Dedifferentiated amniotic fluid mesenchymal stem cell (primary cell): ENCODE data around the gene DNLZ.

Experiments
- DNase-seq: peaks from one replicate; pipeline ENCODE4 v3.0.0-alpha.2; 2016; ENCODE audit errors: extremely low spot score

The DNLZ gene

GRCh38 chr9:136396219-136396515 lies 32.6 kb upstream of the DNLZ start:
- no peak for DNase-seq

- no peak for DNase-seq
These were observed 32.0 kb upstream of the DNLZ start for GRCh38 chr9:136395345-136396218.

GRCh38 chr9:136395020-136395340 lies 31.4 kb upstream of the DNLZ start:
- no peak for DNase-seq

GRCh38 chr9:136394312-136395019 lies 30.9 kb upstream of the DNLZ start:
- DNase-seq, result no peak

GRCh38 chr9:136393531-136393930 lies 30.0 kb upstream of the DNLZ start:
- no peak for DNase-seq

DNA sequence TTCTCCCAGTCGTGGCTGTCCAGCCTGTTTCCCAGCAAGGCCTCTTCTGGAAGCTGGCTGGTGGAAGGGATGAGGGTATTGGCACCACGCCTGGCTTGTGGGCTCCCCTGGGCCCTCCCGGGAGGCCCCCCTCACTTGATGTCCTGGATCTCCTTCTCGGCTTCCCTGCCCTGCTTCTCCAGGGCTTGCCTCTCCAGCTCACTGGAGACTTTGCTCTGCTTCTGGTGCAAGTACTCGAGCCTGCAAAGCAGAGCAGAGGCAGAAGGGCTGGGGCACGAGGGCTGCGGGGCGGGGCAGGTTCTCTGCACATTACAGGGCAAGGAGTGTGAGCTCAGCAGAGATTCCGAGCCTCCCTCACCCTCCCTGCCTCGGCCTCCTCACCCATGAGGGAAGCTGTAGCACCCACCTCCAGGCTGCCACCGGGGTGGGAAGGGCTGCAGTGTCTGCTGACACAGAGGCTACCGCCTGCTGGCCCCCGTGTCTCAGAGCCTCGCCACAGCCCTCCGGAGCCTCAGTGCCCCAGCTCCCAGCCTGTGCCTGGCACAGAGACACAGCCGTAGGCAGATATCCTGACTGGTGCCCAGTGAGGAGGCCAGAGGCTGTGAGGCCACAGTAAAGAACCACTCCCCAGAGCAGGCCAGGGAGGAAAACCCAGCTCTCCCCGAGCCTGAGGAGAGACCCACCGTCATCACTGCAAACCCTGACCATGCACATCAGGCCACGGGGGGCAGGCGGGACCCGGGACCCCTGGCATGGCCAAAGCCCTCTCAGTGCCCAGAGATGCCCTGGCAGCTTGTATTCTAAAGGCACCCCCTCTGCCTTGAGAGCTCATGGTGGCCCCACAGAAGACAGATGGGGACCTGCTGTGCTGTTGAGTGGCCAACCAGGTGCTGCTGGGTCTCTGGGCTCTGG lies 29.2 kb upstream of the DNLZ start:
- DNase-seq, result no peak

DNA sequence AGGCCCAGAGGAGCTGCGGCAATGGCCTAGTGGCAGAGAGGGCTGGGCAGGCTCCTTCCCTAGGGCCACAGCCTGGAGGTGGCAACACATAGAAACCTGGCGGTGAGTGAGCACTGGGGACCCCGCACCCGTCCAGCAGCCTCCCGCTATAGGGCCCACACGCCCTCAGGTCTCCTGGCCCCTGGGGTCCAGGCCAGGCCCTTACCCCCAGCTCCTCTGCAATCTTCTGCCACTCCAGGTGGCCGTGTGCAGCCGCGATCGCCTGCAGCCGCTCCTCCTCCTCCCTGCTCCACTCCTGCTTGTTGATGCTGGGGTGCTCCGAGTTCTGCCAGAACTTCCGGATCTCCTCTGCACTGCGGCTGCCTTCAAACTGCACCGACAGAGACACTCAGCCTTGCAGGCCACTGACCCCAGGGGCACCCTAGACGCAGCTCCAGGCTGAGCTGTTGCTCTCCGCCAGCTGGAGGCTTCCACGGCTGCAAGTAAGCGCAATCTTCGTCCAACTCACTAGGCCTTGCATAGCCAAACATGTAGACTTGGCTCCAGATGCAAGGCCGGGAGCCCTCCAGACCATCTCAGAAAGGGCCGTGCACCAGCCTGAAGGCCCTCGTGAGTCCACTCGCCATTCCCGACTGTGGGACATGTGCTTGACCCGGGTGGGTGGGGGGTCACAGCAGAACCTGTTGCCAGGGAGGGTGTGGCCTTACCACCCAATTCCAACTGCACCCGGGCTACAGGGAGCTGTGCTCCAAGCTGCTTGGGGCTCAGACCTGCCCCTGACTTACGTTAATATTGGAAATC lies 28.4 kb upstream of the DNLZ start:
- DNase-seq, result no peak

DNA sequence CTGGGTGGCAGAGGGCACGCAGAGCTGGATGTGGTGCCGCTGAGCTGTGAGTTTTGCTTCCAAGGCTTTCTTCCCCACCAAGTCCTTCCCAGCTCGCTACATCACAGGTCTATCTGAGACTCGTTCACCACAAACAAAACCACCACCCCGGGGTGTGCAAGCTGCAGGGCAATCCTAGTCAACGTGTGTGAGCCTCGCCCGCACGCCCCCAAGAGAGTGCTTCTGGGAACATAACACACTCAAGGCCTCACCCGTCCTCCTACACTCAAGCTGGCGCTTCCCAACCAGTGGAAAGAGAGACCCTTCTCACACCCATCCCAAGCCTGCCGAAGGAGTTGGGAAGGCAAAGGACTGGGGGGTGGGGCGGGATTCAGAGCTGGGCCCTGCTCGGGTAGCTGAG lies 25.9 kb upstream of the DNLZ start:
- DNase-seq, result no peak

- DNase-seq, result no peak
These were observed 23.7 kb upstream of the DNLZ start for GRCh38 chr9:136387217-136387616.

DNA sequence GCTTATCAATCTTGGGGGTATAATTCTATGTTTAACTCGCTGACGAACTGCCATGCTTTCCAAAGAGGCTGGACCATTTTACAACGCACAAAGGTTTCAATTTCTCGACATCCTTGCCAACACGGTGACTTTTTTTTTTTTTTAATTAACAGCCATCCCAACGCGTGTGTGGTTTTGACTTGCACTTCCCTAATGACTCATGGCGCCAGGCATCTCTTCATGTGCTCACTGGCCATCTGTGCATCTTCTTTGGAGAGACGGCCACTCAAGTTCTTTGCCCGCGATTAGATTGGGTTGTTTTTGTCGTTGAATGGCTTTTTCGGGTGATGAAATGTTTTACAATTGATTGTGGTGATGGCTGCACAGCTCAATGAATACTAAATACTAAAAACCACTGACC lies 22.5 kb upstream of the DNLZ start:
- no peak for DNase-seq

DNA sequence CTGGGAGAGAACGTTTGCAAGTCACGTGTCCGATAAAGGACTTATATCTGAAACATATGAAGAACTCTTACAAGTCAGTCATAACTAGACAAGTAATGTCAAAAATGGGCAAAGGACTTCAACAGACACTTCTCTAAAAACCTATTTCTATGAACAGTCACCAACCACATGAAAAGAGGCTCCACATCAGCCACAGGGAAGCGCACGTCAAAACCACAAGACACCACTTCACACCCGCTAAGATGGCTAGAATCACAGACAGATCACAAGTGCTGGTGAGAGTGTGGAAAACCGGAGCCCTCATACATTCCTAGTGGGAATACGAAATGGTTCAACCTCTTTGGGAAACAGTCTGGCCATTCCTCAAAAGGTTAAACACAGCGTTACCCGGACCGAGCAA lies 21.5 kb upstream of the DNLZ start:
- DNase-seq, result no peak

- no peak for DNase-seq
These were observed 19.9 kb upstream of the DNLZ start for GRCh38 chr9:136383436-136383835.

- no peak for DNase-seq
These were observed 18.5 kb upstream of the DNLZ start for GRCh38 chr9:136381966-136382513.

DNA sequence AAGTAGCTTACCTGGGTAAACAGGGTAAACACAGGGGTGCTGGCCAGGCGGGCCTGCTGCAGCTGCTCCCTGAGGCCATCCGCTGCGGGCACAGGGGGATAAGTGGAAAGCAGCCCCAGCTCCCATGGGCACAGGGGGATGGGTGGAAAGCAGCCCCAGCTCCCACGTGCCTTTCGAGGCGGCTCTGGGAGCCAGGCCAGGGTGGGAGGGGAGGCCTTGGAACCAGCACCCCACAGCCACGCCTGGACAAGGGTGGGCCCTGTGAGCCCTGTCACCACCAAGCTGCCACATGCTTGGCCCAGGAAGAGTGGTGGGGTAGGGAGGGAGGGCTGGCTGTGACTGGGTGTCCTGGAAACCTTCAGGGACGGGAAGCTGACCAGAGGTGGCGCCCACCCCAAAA lies 17.8 kb upstream of the DNLZ start:
- DNase-seq, result no peak

DNA sequence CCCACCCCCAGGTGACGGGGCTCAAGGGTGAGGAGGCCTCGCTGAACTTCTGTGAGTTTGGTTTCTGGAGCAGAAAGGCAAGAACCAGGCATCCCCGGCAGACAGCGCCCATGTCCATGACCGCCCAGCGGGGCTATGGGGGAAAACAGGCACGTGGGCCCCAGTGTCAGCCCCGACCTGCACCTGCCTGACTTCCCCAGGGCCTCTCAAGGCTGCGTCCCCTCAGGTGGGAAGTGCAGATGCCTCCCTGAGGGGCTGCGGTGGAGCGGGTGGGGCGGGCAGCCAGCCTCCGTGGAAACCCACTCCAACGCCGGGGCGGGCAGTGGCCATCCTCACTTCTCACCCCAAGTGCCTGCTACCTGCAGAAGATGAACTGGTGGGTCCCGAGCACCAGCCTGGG lies 16.8 kb upstream of the DNLZ start:
- no peak for DNase-seq

DNA sequence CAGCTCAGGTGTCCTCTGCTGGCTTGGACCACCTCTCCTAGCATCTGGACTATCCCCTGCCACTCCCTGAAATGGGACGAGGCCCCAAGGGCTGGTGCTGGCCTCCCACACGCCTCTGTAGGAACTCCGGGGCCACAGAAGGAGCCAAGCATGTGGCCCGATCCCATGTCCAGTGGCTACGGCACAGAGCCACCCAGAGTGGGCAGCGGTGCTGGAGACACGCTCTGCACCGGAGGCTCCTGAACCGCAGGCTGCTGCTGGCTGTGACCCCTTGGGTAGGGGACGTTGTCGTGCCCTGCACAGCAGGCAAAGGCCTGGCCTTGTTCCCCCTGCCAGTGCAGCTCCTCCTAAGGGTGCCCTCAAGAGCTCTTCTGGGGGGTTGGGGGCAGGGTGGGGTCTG lies 16.3 kb upstream of the DNLZ start:
- no peak for DNase-seq

DNA sequence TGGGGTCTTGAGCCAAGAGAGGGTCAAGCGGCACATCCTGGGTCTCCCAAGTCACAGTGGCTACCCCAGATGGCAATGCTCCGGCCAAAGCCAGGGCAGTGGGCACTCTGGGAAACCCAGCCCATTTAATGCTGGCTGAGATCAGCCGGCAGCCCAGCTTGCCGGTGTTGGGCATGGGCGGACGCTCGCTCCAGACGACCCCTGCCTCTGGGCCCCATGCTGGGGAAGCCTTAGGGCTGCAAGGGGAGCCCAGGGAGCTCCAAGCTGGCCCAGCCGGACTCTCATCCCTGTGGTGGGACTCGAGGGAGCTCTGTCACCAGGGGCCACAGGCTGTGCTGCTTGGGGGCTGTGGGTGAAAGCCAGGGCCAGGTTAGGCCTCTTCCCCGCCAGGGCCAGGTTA lies 15.9 kb upstream of the DNLZ start:
- no peak for DNase-seq

- no peak for DNase-seq
These were observed 15.4 kb upstream of the DNLZ start for GRCh38 chr9:136379003-136379287.

DNA sequence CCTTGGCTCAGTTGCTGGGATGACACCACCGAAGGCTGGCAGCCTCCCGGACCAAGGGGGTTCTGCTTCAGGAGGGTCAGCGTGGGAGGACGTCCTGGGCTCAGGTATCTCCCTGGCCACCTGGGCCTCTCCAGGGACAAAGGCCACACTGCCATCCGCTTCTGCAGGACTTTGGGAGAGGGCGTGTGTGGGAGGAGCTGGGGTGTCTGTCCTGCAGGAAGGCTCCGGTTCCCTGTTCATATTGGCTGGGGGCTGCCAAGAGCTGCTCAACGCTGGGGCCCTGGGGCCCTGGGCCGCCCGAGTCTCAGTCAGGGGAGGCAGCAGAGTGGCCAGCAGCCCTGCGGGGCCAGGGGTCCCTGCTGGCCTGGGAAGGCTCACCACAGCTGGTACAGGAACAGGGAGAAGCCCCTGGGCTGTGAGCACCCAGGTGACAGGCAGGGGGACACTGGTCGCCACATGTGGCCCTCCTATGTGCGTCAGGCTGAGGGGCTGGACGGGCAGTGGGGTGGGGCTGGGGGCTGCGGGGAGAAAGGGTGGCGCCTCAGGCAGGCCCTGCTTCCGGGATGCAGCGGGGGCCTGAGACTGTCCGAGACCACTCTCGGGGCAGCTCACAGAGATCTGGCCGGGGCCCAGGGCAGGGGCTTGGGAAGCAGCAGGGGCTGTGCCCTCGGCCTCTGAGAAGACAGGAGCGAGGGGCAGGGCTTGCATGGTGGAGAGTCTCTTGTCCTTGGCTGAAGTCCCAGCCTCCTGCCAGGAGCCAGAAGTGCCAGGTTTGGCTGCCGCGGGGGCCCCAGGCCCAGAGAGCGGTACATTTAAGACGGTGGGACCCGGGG lies 14.8 kb upstream of the DNLZ start:
- DNase-seq, result no peak

DNA sequence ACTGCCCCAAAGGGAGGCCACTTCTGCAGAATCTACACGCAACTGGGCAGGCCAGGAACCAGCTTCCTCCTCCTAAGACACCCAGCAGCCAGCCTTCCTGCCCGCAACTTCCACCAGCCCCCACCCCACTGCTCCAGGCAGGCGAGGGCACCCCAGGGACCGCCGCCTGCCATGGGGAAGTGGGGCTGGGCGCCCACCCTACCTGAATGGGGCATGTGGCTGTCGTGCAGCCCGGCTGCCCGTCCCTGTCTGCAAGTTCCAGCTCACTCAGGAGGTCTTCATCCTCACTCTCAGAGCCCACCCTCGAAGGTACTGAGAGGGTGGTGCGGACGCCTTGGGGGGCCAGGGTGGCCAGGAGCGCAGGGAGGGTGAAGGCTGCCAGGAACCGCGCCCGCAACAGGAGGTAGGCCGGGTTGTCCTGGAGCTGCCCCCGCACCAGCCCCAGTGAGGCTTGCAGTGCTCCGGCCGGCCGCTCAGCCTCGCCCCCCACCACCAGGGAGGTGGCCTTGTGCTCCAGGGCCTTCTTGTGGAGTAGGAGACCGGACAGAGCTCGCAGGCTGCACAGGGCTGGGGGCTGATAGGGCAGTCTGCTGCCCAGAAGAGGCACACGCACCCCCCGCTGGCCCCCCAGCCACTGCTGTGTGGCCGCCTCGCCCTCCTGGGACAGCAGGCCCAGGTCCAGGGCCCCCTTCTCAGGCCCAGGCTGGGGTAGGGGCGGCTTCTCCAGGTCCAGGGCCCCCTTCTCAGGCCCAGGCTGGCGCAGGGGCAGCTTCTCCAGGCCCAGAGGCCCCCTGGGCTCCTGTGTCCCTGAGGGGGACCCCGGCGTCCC lies 14.0 kb upstream of the DNLZ start:
- DNase-seq, result no peak
